GM12878 (cell line): ENCODE data around the gene ANKDD1A. TPM values are rescaled to one million over a fixed set of nuclear protein-coding genes. Genes with fewer than 3 reads are reported as not detected.

Source experiments
- ATAC-seq: fragments of 200-7000 bp; cut with Tn5 transposase; 3 replicates; pipeline ENCODE4 v1.9.1; 2020; ENCODE audit warnings: mild to moderate bottlenecking, moderate library complexity
- BruUV-seq: library from RNA; stranded (reverse); fragments of 400-500 nt; replicated peaks from 2 replicates; lab custom pipeline; 2021; lab: Mats Ljungman, UMichigan
- CTCF ChIA-PET: fragments of 300-600 bp; sonication (Branson Sonifier 250); formaldehyde crosslinking; extraction: SDS; loops from one replicate; lab custom pipeline; 2021; ENCODE audit warnings: inconsistent platforms; lab: Yijun Ruan, JAX
- POLR2A ChIA-PET: fragments of 350-600 bp; formaldehyde crosslinking; extraction: SDS; loops from one replicate; lab custom pipeline; 2021; ENCODE audit warnings: inconsistent platforms; lab: Charles Lee
- RAD21 ChIA-PET: fragments of 300-600 bp; sonication (Branson Sonifier 250); formaldehyde crosslinking; loops from one replicate; lab custom pipeline; 2023; ENCODE audit warnings: antibody characterized with exemption; ENCODE audit not compliant: unreplicated experiment; lab: Charles Lee
- SMC1A ChIA-PET: fragments of 300-600 bp; sonication (Branson Sonifier 250); formaldehyde crosslinking; loops from one replicate; lab custom pipeline; 2023; ENCODE audit not compliant: unreplicated experiment, uncharacterized antibody; lab: Charles Lee
- DNase-seq: peaks from one replicate; pipeline ENCODE4 v3.0.0-alpha.2; 2011; ENCODE audit warnings: low read depth, low spot score
- FAIRE-seq: peaks from 3 replicates; lab custom pipeline; 2011; peaks lifted over from hg19 to GRCh38; lab: Jason Lieb, UNC
- H2AFZ ChIP-seq: 2 replicates; pipeline ENCODE4 v1.6.0; 2011; ENCODE audit warnings: low read depth, low read length, control low read depth; ENCODE audit not compliant: control insufficient read depth
- H3K27ac ChIP-seq: 2 replicates; pipeline ENCODE4 v1.5.1; 2011; ENCODE audit warnings: control low read depth; ENCODE audit not compliant: control insufficient read depth, insufficient read depth
- H3K27me3 ChIP-seq, 2 experiments: replicated peaks in 1 of 2; 2 replicates each; pipeline versions ENCODE4 v1.6.0 to v1.6.1; 2011; ENCODE audit warnings: low read length in 1 of 2; ENCODE audit not compliant: control insufficient read depth in 2 of 2, insufficient read depth in 2 of 2
- H3K36me3 ChIP-seq, 2 experiments: 2 replicates each; pipeline ENCODE4 v1.5.1; 2011; ENCODE audit warnings: low read length in 1 of 2; ENCODE audit not compliant: control insufficient read depth in 2 of 2, insufficient read depth in 2 of 2
- H3K4me1 ChIP-seq: 2 replicates; pipeline ENCODE4 v1.6.1; 2011; ENCODE audit warnings: mild to moderate bottlenecking, low read length, moderate library complexity, mixed read lengths; ENCODE audit not compliant: control insufficient read depth, insufficient read depth
- H3K4me2 ChIP-seq: 2 replicates; pipeline ENCODE4 v1.6.0; 2011; ENCODE audit warnings: control low read depth; ENCODE audit not compliant: control insufficient read depth, insufficient read depth
- H3K4me3 ChIP-seq: fragments of 200-600 bp; sonication (generic); 2 replicates; pipeline ENCODE4 v1.5.1; 2016
- H3K79me2 ChIP-seq: 2 replicates; pipeline ENCODE4 v1.6.0; 2011; ENCODE audit warnings: low read length; ENCODE audit not compliant: control insufficient read depth, insufficient read depth
- H3K9ac ChIP-seq: 2 replicates; pipeline ENCODE4 v1.8.0; 2011; ENCODE audit warnings: low read length, control low read depth, mixed read lengths; ENCODE audit not compliant: control insufficient read depth, insufficient read depth
- H3K9me3 ChIP-seq: replicated peaks from 3 replicates; pipeline ENCODE4 v1.5.1; 2011; ENCODE audit warnings: mild to moderate bottlenecking, low read length; ENCODE audit not compliant: control insufficient read depth, insufficient read depth
- H4K20me1 ChIP-seq: 2 replicates; pipeline ENCODE4 v1.6.0; 2011; ENCODE audit not compliant: control insufficient read depth, insufficient read depth
- CEBPB ChIP-seq, 2 experiments: fragments of 150-350 bp in 1 of 2; IDR thresholded peaks; 2 replicates each; pipeline ENCODE4 v1.6.1; 2012 to 2014; ENCODE audit warnings: low read depth in 2 of 2, low read length in 2 of 2, borderline replicate concordance in 1 of 2, inconsistent platforms in 1 of 2
- CHD4 ChIP-seq: fragments of 200-600 bp; sonication (generic); IDR thresholded peaks from 2 replicates; pipeline ENCODE4 v1.6.1; 2016; ENCODE audit warnings: mild to moderate bottlenecking
- FOXM1 ChIP-seq: IDR thresholded peaks from 2 replicates; pipeline ENCODE4 v1.6.1; 2012; ENCODE audit warnings: low read depth, mild to moderate bottlenecking, inconsistent platforms, low read length, moderate library complexity
- HDGF ChIP-seq: fragments of 450-650 bp; IDR thresholded peaks from 2 replicates; pipeline ENCODE4 v1.6.1; 2016; ENCODE audit warnings: antibody characterized with exemption
- JUNB ChIP-seq: IDR thresholded peaks from 2 replicates; pipeline ENCODE4 v1.6.1; 2016; ENCODE audit warnings: antibody characterized with exemption, mild to moderate bottlenecking
- LARP7 ChIP-seq: fragments of 450-650 bp; IDR thresholded peaks from 2 replicates; pipeline ENCODE4 v1.6.1; 2017; ENCODE audit warnings: mild to moderate bottlenecking
- MYB ChIP-seq: fragments of 150-350 bp; IDR thresholded peaks from 2 replicates; pipeline ENCODE4 v1.6.1; 2014; ENCODE audit warnings: mild to moderate bottlenecking, low read depth, low read length, borderline replicate concordance
- NRF1 ChIP-seq: conservative IDR thresholded peaks from 2 replicates; pipeline ENCODE4 v1.6.1; 2011; ENCODE audit warnings: mild to moderate bottlenecking, low read depth, low read length, improper control_type of control experiment
- RAD21 ChIP-seq: IDR thresholded peaks from 2 replicates; pipeline ENCODE4 v1.6.1; 2011; ENCODE audit warnings: mild to moderate bottlenecking, low read depth, low read length, moderate library complexity; ENCODE audit not compliant: insufficient read depth
- RUNX3 ChIP-seq: IDR thresholded peaks from 2 replicates; pipeline ENCODE4 v1.6.1; 2012; ENCODE audit warnings: low read length, inconsistent platforms
- TBL1XR1 ChIP-seq: IDR thresholded peaks from 2 replicates; pipeline ENCODE4 v1.6.1; 2012; ENCODE audit warnings: low read depth, low read length, improper control_type of control experiment
- ZNF24 ChIP-seq: fragments of 450-650 bp; IDR thresholded peaks from 2 replicates; pipeline ENCODE4 v1.6.1; 2017; ENCODE audit warnings: antibody characterized with exemption, mild to moderate bottlenecking
- ZNF622 ChIP-seq: fragments of 450-650 bp; IDR thresholded peaks from 2 replicates; pipeline ENCODE4 v1.6.1; 2017; ENCODE audit warnings: mild to moderate bottlenecking, inconsistent platforms
- WGBS: methylation state at CpG from one replicate; pipeline ENCODE4 v1.1.6; 2016; ENCODE audit warnings: low lambda C conversion rate; ENCODE audit not compliant: insufficient replicate concordance, insufficient coverage; ENCODE audit errors: missing lambda C conversion rate; 5-methylcytosine and 5-hydroxymethylcytosine counted together
- in situ Hi-C: fragments of 300-500 bp; cut with MboI; formaldehyde crosslinking; loops from 9 replicates; pipeline ENCODE4 v1.14.3; 2018; ENCODE audit warnings: mixed read lengths
- intact Hi-C: fragments of 100-400 bp; cut with micrococcal nuclease; formaldehyde crosslinking; loops from one replicate; pipeline ENCODE4 v1.14.2; 2022; ENCODE audit not compliant: unreplicated experiment
- polyA plus RNA-seq, 11 experiments: library from polyadenylated mRNA; depleted of rRNA in 4 of 11; unstranded in 6 of 11; stranded (reverse) in 5 of 11; fragments of >200 nt; fragmentation: Nextera tagmentation in 4 of 11; fragmentation: Illumina TruSeq in 1 of 11; extraction: Ambion mirVana in 4 of 11; extraction: Trizol in 1 of 11; gene quantifications; 1 replicate in 1 of 11; 2 replicates in 10 of 11; pipeline versions ENCODE4 v1.2.1 to v1.2.3, GENCODE V29; 2011 to 2016; ENCODE audit warnings: inconsistent platforms in 2 of 11, missing spikeins in 2 of 11, low read depth in 1 of 11
- total RNA-seq, 4 experiments: library from RNA; depleted of rRNA in 3 of 4; stranded (reverse); fragments of >200 nt in 3 of 4; fragmentation: Illumina TruSeq in 1 of 4; extraction: Trizol in 1 of 4; gene quantifications; 2 replicates each; pipeline versions ENCODE4 v1.2.1 to v1.2.3, GENCODE V29; 2013 to 2021
- TF ChIP-seq, protein P1 (sequence below): fragments of 450-650 bp; IDR thresholded peaks from 2 replicates; pipeline ENCODE4 v1.6.1; 2018; ENCODE audit warnings: mild to moderate bottlenecking, low read depth, moderate library complexity; ENCODE audit not compliant: partially characterized antibody

Gene ANKDD1A
- total and polyA plus RNA-seq, 10 of the 15 experiments (the other 5 are each of a cell fraction or from before 2014, with no cell fraction given), result 1.5 to 6.6 (median 4.1) TPM

- H3K79me2 ChIP-seq, result no peaks in the 10 kb centered on the region
- in situ Hi-C loops, result loop anchor here (25.0 kb wide), 1 partner anchor 1397 kb away; no protein-coding TSS in a partner anchor
- FAIRE-seq (no peak), DNase-seq (no peak), ATAC-seq (no peak)
- ChIA-PET CTCF (interaction anchor here (0.9 to 5.7 kb wide), 3 partner anchors 9 to 49 kb away, joined by 3 to 72 read pairs (median 13); no protein-coding TSS in a partner anchor), RAD21 (interaction anchor here (0.8 to 5.3 kb wide), 4 partner anchors 9 to 74 kb away, joined by 3 to 128 read pairs (median 35); no protein-coding TSS in a partner anchor), SMC1A (interaction anchor here (0.6 to 5.6 kb wide), 6 partner anchors 10 to 49 kb away, joined by 3 to 118 read pairs (median 6); no protein-coding TSS in a partner anchor), POLR2A (interaction anchor here (0.9 to 5.3 kb wide), 6 partner anchors 9 to 49 kb away, joined by 3 to 136 read pairs (median 7); no protein-coding TSS in a partner anchor)
- no TSS peak for BruUV-seq
- no peak overlapping the region for H3K9ac ChIP-seq
- 58% methylated on average over 5 of the region's 5 CpGs for WGBS
- H3K4me2 ChIP-seq, result no peak overlapping the region; the same call in 1 of the 2 replicates
- H2AFZ ChIP-seq, result no peak overlapping the region
- TF ChIP-seq ZNF622, result no peak
- TF ChIP-seq RUNX3, result 0 out of 2 replicates have a peak, but pooled peaks have one; percentile 1
- no peak for TF ChIP-seq ZNF24
- no peak for TF ChIP-seq CEBPB (IDR thresholded peaks at IDR 0.05; ENCODE audit: borderline replicate concordance in 1 of 2, low read depth in 2 of 2, low read length in 2 of 2)
- no peaks in the 10 kb centered on the region for H4K20me1 ChIP-seq
- intact Hi-C loops, result no loop called here
- no peak overlapping the region for H3K4me3 ChIP-seq
- no peaks in the 10 kb centered on the region for H3K9me3 ChIP-seq
- H3K27ac ChIP-seq, result peak overlapping the region; percentile 85; the same call in 1 of the 2 replicates
- H3K4me1 ChIP-seq, result peaks cover 30% of the 10 kb centered on the region
- H3K36me3 ChIP-seq, result no peaks in the 10 kb centered on the region
- no peaks in the 10 kb centered on the region for H3K27me3 ChIP-seq
Measured at GRCh38 chr15:64884679-64885078, 27.0 kb upstream of the ANKDD1A start.

DNA sequence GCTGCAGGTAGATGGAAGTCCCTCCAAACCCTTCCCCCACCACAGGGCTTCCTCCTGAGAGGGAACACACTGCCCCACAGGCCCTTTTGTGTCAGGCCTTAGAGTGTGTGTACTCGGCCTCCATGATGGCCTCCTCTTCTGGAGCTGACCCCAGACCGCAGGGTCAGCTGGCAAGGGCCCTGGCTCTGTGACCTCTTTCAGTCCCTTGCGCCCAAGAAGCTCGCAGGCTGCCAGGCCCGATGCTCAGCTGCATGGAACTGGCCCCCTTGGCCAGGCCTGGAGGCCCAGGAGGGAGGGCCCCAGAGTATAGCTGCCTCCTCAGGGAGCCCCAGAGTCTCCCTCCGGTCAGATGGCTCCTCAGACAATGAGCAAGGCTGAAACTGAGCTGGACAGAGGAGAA is 23.4 kb upstream of the ANKDD1A start:
- FAIRE-seq, result no peak
- intact Hi-C loops, result no loop called here
- no peak for DNase-seq
- in situ Hi-C loops, result loop anchor here (25.0 kb wide), 1 partner anchor 1401 kb away; no protein-coding TSS in a partner anchor
- H2AFZ ChIP-seq, result no peak overlapping the region
- H3K4me3 ChIP-seq, result no peak overlapping the region
- ChIA-PET CTCF (interaction anchor here (1.3 to 1.6 kb wide), 2 partner anchors 30 to 53 kb away, joined by 3 to 5 read pairs; no protein-coding TSS in a partner anchor), RAD21 (interaction anchor here (1.0 kb wide), 1 partner anchor 65 kb away, joined by 3 read pairs; no protein-coding TSS in a partner anchor), POLR2A (interaction anchor here (9.0 kb wide), 1 partner anchor 43 kb away, joined by 127 read pairs; no protein-coding TSS in a partner anchor), SMC1A (interaction anchor here (0.9 to 2.8 kb wide), 3 partner anchors 10 to 53 kb away, joined by 3 to 5 read pairs (median 5); no protein-coding TSS in a partner anchor)
- no peaks in the 10 kb centered on the region for H3K36me3 ChIP-seq
- H3K4me2 ChIP-seq, result no peak overlapping the region
- no TSS peak for BruUV-seq
- no peaks in the 10 kb centered on the region for H3K27me3 ChIP-seq
- H3K27ac ChIP-seq, result no peak overlapping the region
- no peak overlapping the region for H3K9ac ChIP-seq
- peaks cover 9% of the 10 kb centered on the region for H3K79me2 ChIP-seq
- H3K4me1 ChIP-seq, result peaks cover 38% of the 10 kb centered on the region
- ATAC-seq, result no peak
- no peaks in the 10 kb centered on the region for H3K9me3 ChIP-seq
- WGBS, result 88% methylated on average over 6 of the region's 6 CpGs
- no peaks in the 10 kb centered on the region for H4K20me1 ChIP-seq
- TF ChIP-seq FOXM1 (no peak), JUNB (no peak), HDGF (no peak), MYB (no peak), CHD4 (no peak), RAD21 (no peak), TBL1XR1 (no peak), NRF1 (no peak), LARP7 (no peak)
- TF ChIP-seq, protein P1, sequence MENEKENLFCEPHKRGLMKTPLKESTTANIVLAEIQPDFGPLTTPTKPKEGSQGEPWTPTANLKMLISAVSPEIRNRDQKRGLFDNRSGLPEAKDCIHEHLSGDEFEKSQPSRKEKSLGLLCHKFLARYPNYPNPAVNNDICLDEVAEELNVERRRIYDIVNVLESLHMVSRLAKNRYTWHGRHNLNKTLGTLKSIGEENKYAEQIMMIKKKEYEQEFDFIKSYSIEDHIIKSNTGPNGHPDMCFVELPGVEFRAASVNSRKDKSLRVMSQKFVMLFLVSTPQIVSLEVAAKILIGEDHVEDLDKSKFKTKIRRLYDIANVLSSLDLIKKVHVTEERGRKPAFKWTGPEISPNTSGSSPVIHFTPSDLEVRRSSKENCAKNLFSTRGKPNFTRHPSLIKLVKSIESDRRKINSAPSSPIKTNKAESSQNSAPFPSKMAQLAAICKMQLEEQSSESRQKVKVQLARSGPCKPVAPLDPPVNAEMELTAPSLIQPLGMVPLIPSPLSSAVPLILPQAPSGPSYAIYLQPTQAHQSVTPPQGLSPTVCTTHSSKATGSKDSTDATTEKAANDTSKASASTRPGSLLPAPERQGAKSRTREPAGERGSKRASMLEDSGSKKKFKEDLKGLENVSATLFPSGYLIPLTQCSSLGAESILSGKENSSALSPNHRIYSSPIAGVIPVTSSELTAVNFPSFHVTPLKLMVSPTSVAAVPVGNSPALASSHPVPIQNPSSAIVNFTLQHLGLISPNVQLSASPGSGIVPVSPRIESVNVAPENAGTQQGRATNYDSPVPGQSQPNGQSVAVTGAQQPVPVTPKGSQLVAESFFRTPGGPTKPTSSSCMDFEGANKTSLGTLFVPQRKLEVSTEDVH, result no peak
